ENCODE measurements around the gene ADRM1. TPM values are rescaled to one million over a fixed set of nuclear protein-coding genes. Genes with fewer than 3 reads are reported as not detected.

Gene ADRM1
- total and polyA plus RNA-seq, 12 donors: 50.6 to 254 (median 126) TPM

GRCh38 chr20:62347445-62347844 is 44.6 kb downstream of the ADRM1 start:
- no peak overlapping the region for H3K27ac ChIP-seq
- no peak for DNase-seq
- intact Hi-C loops (cut with DNase I): no loop called here
- no peak for TF ChIP-seq CTCF (IDR thresholded peaks at IDR 0.05)
- TF ChIP-seq POLR2A (IDR thresholded peaks at IDR 0.05): no peak
- H3K4me1 ChIP-seq (replicated peaks in 1 of 2): peaks cover 0 to 6% of the 10 kb centered on the region in 2 donors
- H3K9me3 ChIP-seq (replicated peaks in 1 of 3): no peaks in the 10 kb centered on the region
- H3K4me3 ChIP-seq: no peak overlapping the region
- peaks cover 0 to 25% of the 10 kb centered on the region in 2 donors for H3K36me3 ChIP-seq (replicated peaks in 1 of 2)
- WGBS, 4 donors: 71 to 98% (median 88%) methylated on average over 5 to 9 of the region's 9 CpGs
- H3K27me3 ChIP-seq: no peaks in the 10 kb centered on the region

GRCh38 chr20:62348604-62349003 is 45.8 kb downstream of the ADRM1 start:
- H3K4me1 ChIP-seq (replicated peaks in 1 of 2): peaks cover 5 to 12% of the 10 kb centered on the region in 2 donors
- WGBS, 4 donors: 29 to 100% (median 95%) methylated on average over 1 of the region's 1 CpG
- peaks cover 0 to 25% of the 10 kb centered on the region in 2 donors for H3K36me3 ChIP-seq (replicated peaks in 1 of 2)
- no peaks in the 10 kb centered on the region for H3K27me3 ChIP-seq
- TF ChIP-seq POLR2A (IDR thresholded peaks at IDR 0.05) (no peak), CTCF (IDR thresholded peaks at IDR 0.05) (no peak)
- H3K9me3 ChIP-seq (replicated peaks in 1 of 3): no peaks in the 10 kb centered on the region
- DNase-seq: no peak
- no peak overlapping the region for H3K4me3 ChIP-seq
- H3K27ac ChIP-seq: no peak overlapping the region
- intact Hi-C loops (cut with DNase I): no loop called here

GRCh38 chr20:62349556-62350097 is 46.8 kb downstream of the ADRM1 start:
- Histone ChIP-seq H3K27me3 (no peaks in the 10 kb centered on the region), H3K9me3 (replicated peaks in 1 of 3) (no peaks in the 10 kb centered on the region), H3K27ac (no peak overlapping the region), H3K4me1 (replicated peaks in 1 of 2) (peaks cover 6 to 15% of the 10 kb centered on the region in 2 donors), H3K36me3 (replicated peaks in 1 of 2) (peaks cover 0 to 25% of the 10 kb centered on the region in 2 donors), H3K4me3 (no peak overlapping the region)
- DNase-seq: no peak
- TF ChIP-seq CTCF (IDR thresholded peaks at IDR 0.05): no peak
- no peak for TF ChIP-seq POLR2A (IDR thresholded peaks at IDR 0.05)
- WGBS, 4 donors: 70 to 84% (median 80%) methylated on average over 5 to 7 of the region's 7 CpGs
- intact Hi-C loops (cut with DNase I): loop anchor here in 1 of 2 donors (5.0 to 10.0 kb wide), 2 partner anchors 38 to 45 kb away; partner anchors contain the start of genes ADRM1 and RPS21

- Histone ChIP-seq H3K27ac (peak overlapping the region in 1 of 5 donors; percentile 34), H3K4me1 (replicated peaks in 1 of 2) (peaks cover 11 to 20% of the 10 kb centered on the region in 2 donors), H3K36me3 (replicated peaks in 1 of 2) (peaks cover 0 to 25% of the 10 kb centered on the region in 2 donors), H3K4me3 (no peak overlapping the region), H3K9me3 (replicated peaks in 1 of 3) (no peaks in the 10 kb centered on the region), H3K27me3 (no peaks in the 10 kb centered on the region)
- 86 to 100% (median 92%) methylated on average over 1 to 16 of the region's 16 CpGs for WGBS, 4 donors
- DNase-seq: no peak
- TF ChIP-seq POLR2A (IDR thresholded peaks at IDR 0.05): no peak
- TF ChIP-seq CTCF (IDR thresholded peaks at IDR 0.05): no peak
- intact Hi-C loops (cut with DNase I): loop anchor here in 1 of 2 donors (5.0 to 10.0 kb wide), 2 partner anchors 37 to 45 kb away; partner anchors contain the start of genes ADRM1 and RPS21
These were observed 47.4 kb downstream of the ADRM1 start for GRCh38 chr20:62350098-62350628.

Data from adrenal gland (tissue), 12 donors.